ENCODE results near the gene GPM6B. TPM values are rescaled to one million over a fixed set of nuclear protein-coding genes. Genes with fewer than 3 reads are reported as not detected.

The GPM6B gene
- total and polyA plus RNA-seq, 10 donors, result 2.0 to 67.1 (median 23.7) TPM

DNA sequence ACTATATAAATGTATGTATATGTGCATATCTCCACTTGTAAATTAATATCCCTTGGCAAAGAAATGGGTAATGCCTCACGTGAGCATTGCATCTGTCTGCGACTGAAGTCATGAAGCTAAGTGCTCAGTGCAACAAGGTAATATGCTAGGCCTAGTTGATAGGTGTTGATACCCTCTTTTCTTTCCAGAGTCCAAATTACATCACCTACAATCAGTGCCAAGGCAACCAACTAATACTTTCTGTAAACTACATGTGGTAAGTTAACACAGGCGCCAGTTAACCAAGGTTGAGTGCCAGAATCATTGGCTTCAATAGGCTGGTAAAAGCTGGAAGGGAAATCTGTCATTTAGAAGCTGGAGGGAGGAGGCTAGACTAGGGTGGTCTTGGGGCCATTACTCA is 41.1 kb downstream of the GPM6B start:
- Histone ChIP-seq H3K36me3 (peaks cover 0 to 68% (median 17%) of the 10 kb centered on the region in 6 donors), H3K4me1 (no peaks in the 10 kb centered on the region), H3K27me3 (replicated peaks in 1 of 7) (no peaks in the 10 kb centered on the region), H3K9me3 (no peaks in the 10 kb centered on the region), H3K4me3 (no peak overlapping the region), H3K27ac (no peak overlapping the region)
- intact Hi-C loops (cut with DNase I; ENCODE audit: low total_unique reads), result no loop called here
- WGBS, 5 donors, result 90 to 99% (median 97%) methylated on average over 3 of the region's 3 CpGs
- DNase-seq, result no peak
- TF ChIP-seq, protein P1, sequence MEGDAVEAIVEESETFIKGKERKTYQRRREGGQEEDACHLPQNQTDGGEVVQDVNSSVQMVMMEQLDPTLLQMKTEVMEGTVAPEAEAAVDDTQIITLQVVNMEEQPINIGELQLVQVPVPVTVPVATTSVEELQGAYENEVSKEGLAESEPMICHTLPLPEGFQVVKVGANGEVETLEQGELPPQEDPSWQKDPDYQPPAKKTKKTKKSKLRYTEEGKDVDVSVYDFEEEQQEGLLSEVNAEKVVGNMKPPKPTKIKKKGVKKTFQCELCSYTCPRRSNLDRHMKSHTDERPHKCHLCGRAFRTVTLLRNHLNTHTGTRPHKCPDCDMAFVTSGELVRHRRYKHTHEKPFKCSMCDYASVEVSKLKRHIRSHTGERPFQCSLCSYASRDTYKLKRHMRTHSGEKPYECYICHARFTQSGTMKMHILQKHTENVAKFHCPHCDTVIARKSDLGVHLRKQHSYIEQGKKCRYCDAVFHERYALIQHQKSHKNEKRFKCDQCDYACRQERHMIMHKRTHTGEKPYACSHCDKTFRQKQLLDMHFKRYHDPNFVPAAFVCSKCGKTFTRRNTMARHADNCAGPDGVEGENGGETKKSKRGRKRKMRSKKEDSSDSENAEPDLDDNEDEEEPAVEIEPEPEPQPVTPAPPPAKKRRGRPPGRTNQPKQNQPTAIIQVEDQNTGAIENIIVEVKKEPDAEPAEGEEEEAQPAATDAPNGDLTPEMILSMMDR (IDR thresholded peaks at IDR 0.05 in 8 of 11, conservative IDR thresholded peaks at IDR 0.05 in 3 of 11), result no peak
- TF ChIP-seq POLR2AphosphoS5 (IDR thresholded peaks at IDR 0.05), result no peak
- TF ChIP-seq POLR2A (IDR thresholded peaks at IDR 0.05), result no peak

DNA sequence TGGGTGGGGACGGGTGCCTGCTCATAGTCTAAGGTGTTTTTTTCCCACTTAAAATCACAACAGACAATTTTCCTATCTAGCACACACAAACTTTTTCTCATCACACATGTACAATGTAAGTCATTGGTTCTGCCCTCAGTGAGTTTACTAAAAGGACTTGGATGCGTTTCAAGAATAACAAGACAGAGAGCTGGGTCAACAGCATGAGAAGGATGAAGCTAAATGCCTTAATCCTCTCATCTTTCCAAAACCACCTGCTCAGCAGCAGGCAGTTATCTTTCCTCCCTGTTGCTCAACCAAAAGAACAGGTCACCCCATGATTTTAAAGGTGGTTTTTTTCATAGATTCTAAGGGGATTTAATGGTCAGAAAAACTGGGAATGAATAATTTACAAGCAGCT is 42.2 kb downstream of the GPM6B start:
- Histone ChIP-seq H3K27ac (no peak overlapping the region), H3K27me3 (replicated peaks in 1 of 7) (no peaks in the 10 kb centered on the region), H3K36me3 (peaks cover 0 to 79% (median 24%) of the 10 kb centered on the region in 6 donors), H3K9me3 (no peaks in the 10 kb centered on the region), H3K4me1 (no peaks in the 10 kb centered on the region), H3K4me3 (no peak overlapping the region)
- WGBS, 5 donors, result 88 to 98% (median 94%) methylated on average over 2 of the region's 2 CpGs
- TF ChIP-seq POLR2AphosphoS5 (IDR thresholded peaks at IDR 0.05) (no peak), POLR2A (IDR thresholded peaks at IDR 0.05) (no peak)
- TF ChIP-seq, protein P1 (IDR thresholded peaks at IDR 0.05 in 8 of 11, conservative IDR thresholded peaks at IDR 0.05 in 3 of 11), result no peak
- intact Hi-C loops (cut with DNase I; ENCODE audit: low total_unique reads), result no loop called here
- no peak for DNase-seq

DNA sequence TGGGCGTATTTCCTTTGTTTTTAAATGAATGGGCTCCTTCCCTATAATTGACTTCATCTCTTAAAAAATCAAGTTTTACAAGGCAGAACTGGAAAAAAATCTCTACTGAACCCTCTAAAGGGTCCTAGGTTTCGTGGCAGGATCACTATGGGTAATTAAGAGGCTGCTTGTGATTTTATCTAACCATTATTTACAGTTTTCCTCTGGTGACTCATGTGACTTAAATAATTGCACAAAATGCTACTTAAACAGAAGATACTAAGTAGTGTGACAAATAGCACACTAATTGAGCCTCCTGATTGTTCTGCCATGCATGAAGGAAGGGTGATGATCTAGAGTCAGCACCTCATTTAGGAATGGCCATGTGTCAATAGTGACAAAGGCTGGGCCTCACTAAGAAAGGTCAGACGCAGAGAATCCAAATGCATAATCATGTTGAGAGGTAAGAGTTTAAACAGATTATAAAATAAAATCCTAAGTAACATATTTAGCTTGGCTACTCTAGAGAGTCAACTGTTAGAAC is 46.8 kb downstream of the GPM6B start:
- no peaks in the 10 kb centered on the region for H3K27me3 ChIP-seq (replicated peaks in 1 of 7)
- peaks cover 0 to 10% (median 0%) of the 10 kb centered on the region in 6 donors for H3K4me1 ChIP-seq
- H3K4me3 ChIP-seq, result no peak overlapping the region
- H3K36me3 ChIP-seq, result peaks cover 0 to 98% (median 35%) of the 10 kb centered on the region in 6 donors
- 86 to 98% (median 96%) methylated on average over 3 of the region's 3 CpGs for WGBS, 5 donors
- H3K9me3 ChIP-seq, result no peaks in the 10 kb centered on the region
- TF ChIP-seq, protein P1 (IDR thresholded peaks at IDR 0.05 in 8 of 11, conservative IDR thresholded peaks at IDR 0.05 in 3 of 11), result no peak
- no peak for TF ChIP-seq POLR2A (IDR thresholded peaks at IDR 0.05)
- TF ChIP-seq POLR2AphosphoS5 (IDR thresholded peaks at IDR 0.05), result no peak
- H3K27ac ChIP-seq, result no peak overlapping the region
- DNase-seq, result no peak
- intact Hi-C loops (cut with DNase I; ENCODE audit: low total_unique reads), result no loop called here

DNA sequence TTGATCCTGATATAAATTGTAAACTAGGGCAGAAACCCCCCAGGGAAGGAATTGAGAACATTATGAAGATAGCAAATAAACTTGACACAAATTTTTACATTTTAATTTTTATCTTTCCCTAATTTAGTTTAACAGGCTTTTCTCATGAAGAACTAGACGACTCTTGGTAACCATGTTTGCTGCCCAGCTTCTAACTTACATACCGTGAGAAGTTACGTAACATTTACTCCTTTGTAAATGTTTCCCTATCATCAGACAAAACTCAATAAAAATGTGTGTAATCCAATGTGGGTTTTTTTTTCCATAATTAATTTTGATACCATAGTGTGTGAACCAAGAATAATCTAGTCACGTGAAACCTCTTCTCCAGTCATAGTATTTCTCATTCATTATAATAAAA is 48.0 kb downstream of the GPM6B start:
- 86 to 95% (median 93%) methylated on average over 4 of the region's 4 CpGs for WGBS, 5 donors
- peaks cover 0 to 21% (median 9%) of the 10 kb centered on the region in 6 donors for H3K4me1 ChIP-seq
- intact Hi-C loops (cut with DNase I; ENCODE audit: low total_unique reads), result no loop called here
- no peak for TF ChIP-seq POLR2A (IDR thresholded peaks at IDR 0.05)
- no peak for TF ChIP-seq POLR2AphosphoS5 (IDR thresholded peaks at IDR 0.05)
- TF ChIP-seq, protein P1 (IDR thresholded peaks at IDR 0.05 in 8 of 11, conservative IDR thresholded peaks at IDR 0.05 in 3 of 11), result no peak
- peaks cover 0 to 98% (median 35%) of the 10 kb centered on the region in 6 donors for H3K36me3 ChIP-seq
- no peaks in the 10 kb centered on the region for H3K27me3 ChIP-seq (replicated peaks in 1 of 7)
- no peaks in the 10 kb centered on the region for H3K9me3 ChIP-seq
- H3K27ac ChIP-seq, result no peak overlapping the region
- no peak for DNase-seq
- no peak overlapping the region for H3K4me3 ChIP-seq
